ENCODE results near the gene PACS1.
A peak's percentile ranks its signal among the peaks of the same experiment; 100 is the strongest.

PACS1 gene

DNA sequence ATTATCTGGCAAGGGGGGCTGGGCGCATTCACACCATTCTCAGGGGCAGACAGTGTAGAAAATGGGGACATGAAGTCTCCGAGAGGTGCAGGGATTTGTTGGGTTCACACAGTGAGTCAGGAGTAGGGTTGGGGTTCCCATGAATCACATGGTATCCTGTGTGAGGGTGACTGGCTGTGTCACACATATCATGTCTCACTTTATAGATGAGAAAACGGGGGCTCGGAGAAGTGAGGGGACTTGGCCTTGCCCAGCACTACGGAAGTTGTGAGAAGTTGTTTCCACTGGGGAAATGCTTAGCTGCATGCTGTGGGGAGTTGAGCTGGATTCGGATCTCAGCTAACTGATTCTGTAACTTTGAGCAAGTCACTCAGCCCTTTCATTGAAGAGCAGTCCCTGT is 25.3 kb upstream of the PACS1 start:
- H3K27ac ChIP-seq: no peak overlapping the region
- TF ChIP-seq, protein P1, sequence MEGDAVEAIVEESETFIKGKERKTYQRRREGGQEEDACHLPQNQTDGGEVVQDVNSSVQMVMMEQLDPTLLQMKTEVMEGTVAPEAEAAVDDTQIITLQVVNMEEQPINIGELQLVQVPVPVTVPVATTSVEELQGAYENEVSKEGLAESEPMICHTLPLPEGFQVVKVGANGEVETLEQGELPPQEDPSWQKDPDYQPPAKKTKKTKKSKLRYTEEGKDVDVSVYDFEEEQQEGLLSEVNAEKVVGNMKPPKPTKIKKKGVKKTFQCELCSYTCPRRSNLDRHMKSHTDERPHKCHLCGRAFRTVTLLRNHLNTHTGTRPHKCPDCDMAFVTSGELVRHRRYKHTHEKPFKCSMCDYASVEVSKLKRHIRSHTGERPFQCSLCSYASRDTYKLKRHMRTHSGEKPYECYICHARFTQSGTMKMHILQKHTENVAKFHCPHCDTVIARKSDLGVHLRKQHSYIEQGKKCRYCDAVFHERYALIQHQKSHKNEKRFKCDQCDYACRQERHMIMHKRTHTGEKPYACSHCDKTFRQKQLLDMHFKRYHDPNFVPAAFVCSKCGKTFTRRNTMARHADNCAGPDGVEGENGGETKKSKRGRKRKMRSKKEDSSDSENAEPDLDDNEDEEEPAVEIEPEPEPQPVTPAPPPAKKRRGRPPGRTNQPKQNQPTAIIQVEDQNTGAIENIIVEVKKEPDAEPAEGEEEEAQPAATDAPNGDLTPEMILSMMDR (conservative IDR thresholded peaks at IDR 0.05; ENCODE audit: low read depth): no peak
- POLR2A ChIA-PET (ENCODE audit: low non-redundant PET): no interaction called here
- CTCF ChIA-PET: interaction anchor here (0.5 to 1.5 kb wide), 7 partner anchors 14 to 728 kb away, joined by 3 to 6 read pairs (median 3); no protein-coding TSS in a partner anchor
- no peak for DNase-seq (ENCODE audit: low spot score)

DNA sequence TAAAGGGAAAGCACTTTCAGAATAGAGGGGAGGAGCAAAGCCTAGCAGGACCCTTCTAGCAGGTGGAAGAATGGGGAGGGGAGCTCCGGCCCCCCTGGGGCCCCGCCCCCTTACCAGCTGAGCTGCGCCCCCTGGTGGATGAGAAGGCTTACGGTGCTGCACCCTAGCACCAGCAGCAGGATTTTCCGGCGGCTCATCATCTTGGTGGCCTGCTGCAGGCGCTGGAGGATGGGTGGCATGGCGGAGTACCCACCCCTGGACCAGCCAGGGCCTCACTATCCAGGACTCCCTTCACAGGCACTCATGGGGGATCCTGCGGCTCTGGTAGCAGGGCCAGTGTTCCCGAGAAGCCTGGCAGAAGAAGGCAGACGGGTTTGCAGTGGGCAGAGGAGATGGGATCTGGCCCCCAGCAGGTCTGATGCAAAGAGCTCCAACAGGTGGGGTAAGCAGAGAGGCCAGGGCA is 24.9 kb upstream of the PACS1 start:
- ChIA-PET POLR2A (ENCODE audit: low non-redundant PET) (interaction anchor here (0.5 kb wide), 1 partner anchor 221 kb away, joined by 3 read pairs; no protein-coding TSS in a partner anchor), CTCF (interaction anchor here (0.5 to 2.7 kb wide), 10 partner anchors 15 to 728 kb away, joined by 3 to 11 read pairs (median 3); no protein-coding TSS in a partner anchor)
- peak; percentile 78 for DNase-seq (ENCODE audit: low spot score)
- H3K27ac ChIP-seq: no peak overlapping the region
- TF ChIP-seq, protein P1 (conservative IDR thresholded peaks at IDR 0.05; ENCODE audit: low read depth): peak; percentile 88

DNA sequence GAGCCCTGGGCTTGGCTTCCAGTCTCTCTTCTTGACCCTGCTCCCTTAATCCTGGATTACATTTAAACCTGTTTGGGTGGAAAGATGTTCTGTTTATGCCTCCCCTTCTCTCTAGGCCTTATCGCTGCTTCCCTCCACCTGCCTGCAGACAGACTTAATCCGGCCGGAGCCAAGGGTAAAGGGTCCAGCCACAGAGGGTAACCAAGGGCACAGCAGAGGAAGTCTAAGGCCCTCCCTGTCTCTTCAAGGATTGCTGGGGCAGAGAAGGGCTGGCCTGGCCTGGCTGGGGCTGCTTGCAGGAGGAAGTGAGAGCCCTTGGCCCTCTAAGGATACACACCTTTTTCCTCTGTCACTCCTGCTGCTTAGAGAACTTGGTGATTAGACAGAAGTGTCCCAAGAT is 23.2 kb upstream of the PACS1 start:
- DNase-seq (ENCODE audit: low spot score): no peak
- TF ChIP-seq, protein P1 (conservative IDR thresholded peaks at IDR 0.05; ENCODE audit: low read depth): no peak
- no peak overlapping the region for H3K27ac ChIP-seq
- POLR2A ChIA-PET (ENCODE audit: low non-redundant PET): no interaction called here
- CTCF ChIA-PET: interaction anchor here (0.6 to 2.7 kb wide), 4 partner anchors 11 to 47 kb away, joined by 3 to 11 read pairs (median 6); no protein-coding TSS in a partner anchor

DNA sequence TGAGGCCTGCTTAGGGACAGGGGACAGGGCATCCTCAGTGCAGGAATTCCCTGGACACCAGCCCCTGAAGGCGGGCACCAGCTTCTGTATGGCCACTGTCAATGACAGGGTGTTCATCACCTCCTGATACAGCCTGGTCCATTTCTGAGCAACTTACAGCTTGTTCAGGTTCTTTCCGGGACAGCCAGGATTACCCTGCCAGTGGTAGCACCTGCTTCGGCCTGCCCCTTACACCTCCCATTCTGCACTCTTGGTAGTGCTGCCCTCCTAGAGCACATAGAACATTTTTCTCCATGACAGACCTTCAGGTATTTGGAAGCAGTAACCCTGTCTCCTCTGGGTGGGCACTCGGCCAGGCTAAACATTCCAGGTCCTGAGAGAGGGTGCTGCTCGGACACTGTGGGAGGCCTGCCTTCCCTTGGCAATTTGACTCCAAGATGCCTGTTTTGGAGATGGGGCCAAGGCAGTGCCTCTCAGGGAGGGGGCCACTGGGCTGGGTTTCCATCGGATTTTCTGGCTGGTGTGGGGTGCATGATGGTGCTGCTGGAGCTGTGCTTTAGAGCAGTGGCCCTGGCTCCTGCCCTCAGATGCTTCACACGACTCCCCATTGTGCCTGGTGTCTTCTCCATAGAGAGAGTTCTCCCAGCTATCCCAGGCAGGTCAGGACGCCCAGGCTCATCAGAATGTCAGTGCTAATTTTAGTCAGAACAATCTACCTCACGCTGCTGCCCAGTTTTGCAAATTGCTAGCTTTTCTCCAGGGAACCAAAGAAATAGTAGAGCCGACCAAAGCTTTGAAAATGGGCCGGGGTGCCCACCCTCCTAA is 22.3 kb upstream of the PACS1 start:
- ChIA-PET CTCF (interaction anchor here (0.7 to 2.7 kb wide), 3 partner anchors 12 to 28 kb away, joined by 3 to 11 read pairs (median 7); no protein-coding TSS in a partner anchor), POLR2A (ENCODE audit: low non-redundant PET) (interaction anchor here (0.6 kb wide), 1 partner anchor 45 kb away, joined by 3 read pairs; no protein-coding TSS in a partner anchor)
- DNase-seq (ENCODE audit: low spot score): no peak
- H3K27ac ChIP-seq: no peak overlapping the region
- TF ChIP-seq, protein P1 (conservative IDR thresholded peaks at IDR 0.05; ENCODE audit: low read depth): no peak

GRCh38 chr11:66048547-66049323 is 21.3 kb upstream of the PACS1 start, which contains the start of gene GAL3ST3:
GAL3ST3 (minus strand) TSS chr11:66049161; CDS start chr11:66045415, 3,746 bp downstream.
- no peak for DNase-seq (ENCODE audit: low spot score)
- no peak within 1 kb of the TSS; the same call in 1 of the 2 replicates for H3K27ac ChIP-seq
- CTCF ChIA-PET: interaction anchor here (0.7 to 0.8 kb wide), 2 partner anchors 26 to 27 kb away, joined by 3 read pairs; no protein-coding TSS in a partner anchor
- TF ChIP-seq, protein P1 (conservative IDR thresholded peaks at IDR 0.05; ENCODE audit: low read depth): no peak
- POLR2A ChIA-PET (ENCODE audit: low non-redundant PET): interaction anchor here (0.5 kb wide), 1 partner anchor 1248 kb away, joined by 5 read pairs; no protein-coding TSS in a partner anchor
